HCT116 (cell line): ENCODE measurements around the gene EML4. TPM values are rescaled to one million over a fixed set of nuclear protein-coding genes. Genes with fewer than 3 reads are reported as not detected.
"Not testable (repeated sequence)": the region's sequence is repeated elsewhere in the genome, so short reads cannot be mapped to it uniquely, and the experiment has no call there.

Source experiments
- ATAC-seq: fragments of 200-7000 bp; cut with Tn5 transposase; 2 replicates; pipeline ENCODE4 v1.9.1; 2020; ENCODE audit warnings: mild to moderate bottlenecking, moderate library complexity
- BruUV-seq: library from RNA; stranded (reverse); fragments of 400-500 nt; replicated peaks from 2 replicates; lab custom pipeline; 2021; lab: Mats Ljungman, UMichigan
- CTCF ChIA-PET: fragments of 300-600 bp; sonication (Branson Sonifier 250); formaldehyde crosslinking; loops from one replicate; lab custom pipeline; 2021; ENCODE audit warnings: antibody characterized with exemption; lab: Charles Lee
- POLR2A ChIA-PET: fragments of 300-600, 350-600 bp; sonication (Branson Sonifier 250); formaldehyde crosslinking; loops from one replicate; lab custom pipeline; 2021; ENCODE audit warnings: antibody characterized with exemption; lab: Charles Lee
- RAD21 ChIA-PET, 2 experiments: fragments of 300-600 bp; sonication (Branson Sonifier 250); formaldehyde crosslinking; loops; one replicate each; lab custom pipeline; 2023; ENCODE audit warnings: low total read pairs in 2 of 2; ENCODE audit not compliant: uncharacterized antibody in 2 of 2, unreplicated experiment in 2 of 2, low non-redundant PET in 1 of 2; lab: Charles Lee
- DNase-seq: peaks from one replicate; pipeline ENCODE4 v3.0.0-alpha.2; 2010; ENCODE audit warnings: low read depth, low spot score
- H2AFZ ChIP-seq: fragments of 200-600 bp; shearing (Covaris generic), sonication (generic); 2 replicates; pipeline ENCODE4 v1.6.1; 2017; ENCODE audit warnings: low read depth, mixed run types, mixed read lengths, antibody characterized with exemption, low read length; ENCODE audit not compliant: poor library complexity, severe bottlenecking
- H3K27ac ChIP-seq: 2 replicates; pipeline ENCODE4 v1.5.1; 2012; ENCODE audit warnings: low read depth, low read length
- H3K27me3 ChIP-seq: fragments of 200-600 bp; sonication (generic); 2 replicates; pipeline ENCODE4 v1.6.1; 2016; ENCODE audit warnings: mixed run types, low read length, mixed read lengths; ENCODE audit not compliant: insufficient read depth
- H3K36me3 ChIP-seq, 2 experiments: fragments of 200-500 bp in 1 of 2; fragments of 200-600 bp in 1 of 2; sonication (Bioruptor generic) in 1 of 2; sonication (generic) in 1 of 2; 2 replicates each; pipeline versions ENCODE4 v1.5.1 to v1.6.1; 2014 to 2016; ENCODE audit warnings: low read length in 2 of 2, inconsistent platforms in 1 of 2, mixed read lengths in 1 of 2, mixed run types in 1 of 2; ENCODE audit not compliant: insufficient read depth in 2 of 2, control insufficient read depth in 1 of 2
- H3K4me1 ChIP-seq, 2 experiments: fragments of 200-600 bp in 1 of 2; sonication (generic) in 1 of 2; 2 replicates each; pipeline versions ENCODE4 v1.5.1 to v1.6.1; 2012 to 2017; ENCODE audit warnings: low read length in 2 of 2, inconsistent platforms in 1 of 2, mild to moderate bottlenecking in 1 of 2, mixed read lengths in 1 of 2, mixed run types in 1 of 2, moderate library complexity in 1 of 2; ENCODE audit not compliant: insufficient read depth in 2 of 2, control insufficient read depth in 1 of 2
- H3K4me2 ChIP-seq: fragments of 200-600 bp; sonication (generic); 2 replicates; pipeline ENCODE4 v1.6.1; 2017; ENCODE audit warnings: mixed run types, low read length, mixed read lengths
- H3K4me3 ChIP-seq, 2 experiments: fragments of 200-600 bp in 1 of 2; sonication (generic) in 1 of 2; replicated peaks in 1 of 2; 2 replicates each; pipeline ENCODE4 v1.5.1; 2011 to 2016; ENCODE audit warnings: low read length in 2 of 2, control low read depth in 1 of 2, low read depth in 1 of 2, mild to moderate bottlenecking in 1 of 2, mixed read lengths in 1 of 2, mixed run types in 1 of 2
- H3K79me2 ChIP-seq: fragments of 200-600 bp; sonication (generic); 2 replicates; pipeline ENCODE4 v1.6.1; 2017; ENCODE audit warnings: mild to moderate bottlenecking, mixed run types, low read length, moderate library complexity, mixed read lengths; ENCODE audit not compliant: insufficient read depth
- H3K9ac ChIP-seq: fragments of 200-600 bp; sonication (generic); 2 replicates; pipeline ENCODE4 v1.6.1; 2016; ENCODE audit warnings: low read length, mixed read lengths
- H3K9me2 ChIP-seq: fragments of 200-600 bp; sonication (generic), shearing (Covaris generic); 2 replicates; pipeline ENCODE4 v1.6.1; 2017; ENCODE audit warnings: mixed run types, mild to moderate bottlenecking, moderate library complexity; ENCODE audit not compliant: insufficient read depth
- H3K9me3 ChIP-seq, 2 experiments: fragments of 200-500 bp in 1 of 2; fragments of 200-600 bp in 1 of 2; sonication (Bioruptor generic) in 1 of 2; sonication (generic) in 1 of 2; 2 replicates each; pipeline ENCODE4 v1.6.1; 2014 to 2017; ENCODE audit warnings: low read length in 2 of 2, mixed read lengths in 2 of 2, inconsistent platforms in 1 of 2, low read depth in 1 of 2, mild to moderate bottlenecking in 1 of 2, mixed run types in 1 of 2, moderate library complexity in 1 of 2; ENCODE audit not compliant: control insufficient read depth in 1 of 2, insufficient read depth in 1 of 2
- H4K20me1 ChIP-seq: fragments of 200-600 bp; sonication (generic), shearing (Covaris generic); 2 replicates; pipeline ENCODE4 v1.6.1; 2017; ENCODE audit warnings: mixed run types, mild to moderate bottlenecking, moderate library complexity; ENCODE audit not compliant: insufficient read depth
- CBX3 ChIP-seq: IDR thresholded peaks from 2 replicates; pipeline ENCODE4 v1.6.1; 2012; ENCODE audit warnings: low read depth
- EGR1 ChIP-seq: IDR thresholded peaks from 2 replicates; pipeline ENCODE4 v1.6.1; 2012; ENCODE audit warnings: low read depth
- ELF1 ChIP-seq: IDR thresholded peaks from 2 replicates; pipeline ENCODE4 v1.6.1; 2012; ENCODE audit warnings: low read depth, borderline replicate concordance
- JUND ChIP-seq: IDR thresholded peaks from 2 replicates; pipeline ENCODE4 v1.6.1; 2012
- SIN3A ChIP-seq: IDR thresholded peaks from 2 replicates; pipeline ENCODE4 v1.6.1; 2012; ENCODE audit warnings: low read depth
- SP1 ChIP-seq: IDR thresholded peaks from 2 replicates; pipeline ENCODE4 v1.6.1; 2012; ENCODE audit warnings: low read depth
- SRF ChIP-seq: IDR thresholded peaks from 2 replicates; pipeline ENCODE4 v1.6.1; 2012; ENCODE audit warnings: low read depth
- YY1 ChIP-seq: IDR thresholded peaks from 2 replicates; pipeline ENCODE4 v1.6.1; 2011; ENCODE audit warnings: low read length, low read depth, moderate library complexity, mild to moderate bottlenecking; ENCODE audit not compliant: insufficient replicate concordance; ENCODE audit errors: extremely low read depth
- ZBTB33 ChIP-seq: IDR thresholded peaks from 2 replicates; pipeline ENCODE4 v1.6.1; 2011; ENCODE audit warnings: mild to moderate bottlenecking, low read length, moderate library complexity; ENCODE audit not compliant: insufficient replicate concordance; ENCODE audit errors: extremely low read depth
- intact Hi-C: fragments of 100-400 bp; cut with micrococcal nuclease; formaldehyde crosslinking; loops from 2 replicates; pipeline ENCODE4 v1.10.0; 2022
- total RNA-seq: library from RNA; stranded (reverse); gene quantifications from one replicate; pipeline ENCODE4 v1.2.1, GENCODE V29; 2021; ENCODE audit not compliant: unreplicated experiment
- TF ChIP-seq, protein P1 (sequence below): IDR thresholded peaks from 2 replicates; pipeline ENCODE4 v1.6.1; 2012; ENCODE audit warnings: low read depth

EML4 gene
- total RNA-seq, 1 experiment from 2014 or later: 53.5 TPM

- TF ChIP-seq SP1: no peak
- no peak for TF ChIP-seq CBX3
- TF ChIP-seq EGR1: no peak
- TF ChIP-seq, all 23 proteins: peak for 0
These were observed 45.0 kb upstream of the EML4 start (continued) for GRCh38 chr2:42124011-42124785.

DNA sequence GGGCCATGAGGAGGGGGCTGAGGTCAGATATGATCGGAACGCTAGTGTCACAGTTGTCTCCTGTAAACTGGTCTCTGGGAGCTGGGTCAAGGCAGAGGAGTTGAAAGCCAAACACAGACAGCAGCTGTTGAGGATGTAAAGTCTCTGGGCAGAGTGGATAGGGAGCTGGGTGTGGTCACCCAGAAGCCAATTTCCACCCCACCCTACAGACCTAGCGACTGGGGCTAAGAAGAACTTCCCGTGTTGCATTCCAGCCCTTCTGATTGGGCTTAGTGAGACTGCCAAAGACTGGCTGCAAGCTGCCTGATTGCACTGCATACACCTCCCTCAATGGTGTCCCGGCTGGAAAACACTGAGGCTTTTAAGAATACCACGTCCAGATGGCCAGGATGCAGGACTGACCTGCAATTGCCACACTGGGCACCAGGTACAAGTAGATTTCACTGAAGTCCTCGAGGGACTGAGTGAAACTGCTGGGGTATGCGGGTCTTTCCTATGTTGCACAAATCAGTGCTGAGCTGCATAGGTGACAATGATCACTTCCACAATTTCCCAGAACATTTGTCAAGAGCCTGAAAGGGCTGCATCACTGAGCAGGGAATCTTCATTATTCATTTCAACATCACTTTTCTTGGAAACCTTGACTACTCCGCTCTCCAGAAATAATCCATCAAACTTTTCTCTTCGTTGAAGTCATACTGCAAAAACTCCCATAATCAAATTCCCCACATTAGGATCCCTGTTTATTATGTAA lies 43.1 kb upstream of the EML4 start:
- ChIA-PET POLR2A (no interaction called here), CTCF (no interaction called here), RAD21 (no interaction called here)
- H3K9me2 ChIP-seq: no peaks in the 10 kb centered on the region
- H4K20me1 ChIP-seq: no peaks in the 10 kb centered on the region
- ATAC-seq (peak; percentile 54), DNase-seq (no peak)
- H3K27me3 ChIP-seq: no peaks in the 10 kb centered on the region; the same call in 1 of the 2 replicates
- H3K36me3 ChIP-seq: no peaks in the 10 kb centered on the region
- no peak overlapping the region for H3K9ac ChIP-seq
- H2AFZ ChIP-seq: no peak overlapping the region
- H3K4me3 ChIP-seq: no peak overlapping the region
- intact Hi-C loops: no loop called here
- H3K4me1 ChIP-seq: peaks cover 0 to 8% of the 10 kb centered on the region in 2 experiments; a peak in 2 of 4 replicates
- no peak for TF ChIP-seq SRF
- no peak for TF ChIP-seq JUND
- no peak for TF ChIP-seq YY1
- TF ChIP-seq, protein P1, sequence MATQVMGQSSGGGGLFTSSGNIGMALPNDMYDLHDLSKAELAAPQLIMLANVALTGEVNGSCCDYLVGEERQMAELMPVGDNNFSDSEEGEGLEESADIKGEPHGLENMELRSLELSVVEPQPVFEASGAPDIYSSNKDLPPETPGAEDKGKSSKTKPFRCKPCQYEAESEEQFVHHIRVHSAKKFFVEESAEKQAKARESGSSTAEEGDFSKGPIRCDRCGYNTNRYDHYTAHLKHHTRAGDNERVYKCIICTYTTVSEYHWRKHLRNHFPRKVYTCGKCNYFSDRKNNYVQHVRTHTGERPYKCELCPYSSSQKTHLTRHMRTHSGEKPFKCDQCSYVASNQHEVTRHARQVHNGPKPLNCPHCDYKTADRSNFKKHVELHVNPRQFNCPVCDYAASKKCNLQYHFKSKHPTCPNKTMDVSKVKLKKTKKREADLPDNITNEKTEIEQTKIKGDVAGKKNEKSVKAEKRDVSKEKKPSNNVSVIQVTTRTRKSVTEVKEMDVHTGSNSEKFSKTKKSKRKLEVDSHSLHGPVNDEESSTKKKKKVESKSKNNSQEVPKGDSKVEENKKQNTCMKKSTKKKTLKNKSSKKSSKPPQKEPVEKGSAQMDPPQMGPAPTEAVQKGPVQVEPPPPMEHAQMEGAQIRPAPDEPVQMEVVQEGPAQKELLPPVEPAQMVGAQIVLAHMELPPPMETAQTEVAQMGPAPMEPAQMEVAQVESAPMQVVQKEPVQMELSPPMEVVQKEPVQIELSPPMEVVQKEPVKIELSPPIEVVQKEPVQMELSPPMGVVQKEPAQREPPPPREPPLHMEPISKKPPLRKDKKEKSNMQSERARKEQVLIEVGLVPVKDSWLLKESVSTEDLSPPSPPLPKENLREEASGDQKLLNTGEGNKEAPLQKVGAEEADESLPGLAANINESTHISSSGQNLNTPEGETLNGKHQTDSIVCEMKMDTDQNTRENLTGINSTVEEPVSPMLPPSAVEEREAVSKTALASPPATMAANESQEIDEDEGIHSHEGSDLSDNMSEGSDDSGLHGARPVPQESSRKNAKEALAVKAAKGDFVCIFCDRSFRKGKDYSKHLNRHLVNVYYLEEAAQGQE: no peak
- TF ChIP-seq ELF1: no peak
- no peak for TF ChIP-seq ZBTB33
- TF ChIP-seq SIN3A: no peak
- H3K9me3 ChIP-seq: peaks cover 0 to 3% of the 10 kb centered on the region in 2 experiments; a peak in 1 of 4 replicates
- H3K27ac ChIP-seq: no peak overlapping the region
- no peak overlapping the region for H3K4me2 ChIP-seq
- H3K79me2 ChIP-seq: no peaks in the 10 kb centered on the region
- no TSS peak for BruUV-seq

DNA sequence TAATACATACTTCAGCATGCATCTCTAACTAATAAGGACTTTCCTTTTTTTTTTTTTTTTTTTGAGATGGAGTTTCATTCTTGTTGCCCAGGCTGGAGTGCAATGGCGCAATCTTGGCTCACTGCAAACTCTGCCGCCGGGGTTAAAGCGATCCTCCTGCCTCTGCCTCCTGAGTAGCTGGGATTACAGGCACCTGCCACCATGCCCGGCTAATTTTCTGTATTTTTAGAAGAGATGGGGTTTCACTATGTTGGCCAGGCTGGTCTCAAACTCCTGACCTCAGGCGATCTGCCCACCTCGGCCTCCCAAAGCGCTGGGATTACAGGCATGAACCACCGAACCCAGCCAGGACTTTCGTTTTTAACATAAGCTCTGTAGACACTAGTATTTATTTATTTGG lies 42.3 kb upstream of the EML4 start:
- H3K79me2 ChIP-seq, ATAC-seq, H3K9ac ChIP-seq, POLR2A ChIA-PET, H3K4me1 ChIP-seq, intact Hi-C loops, H3K4me2 ChIP-seq, BruUV-seq, DNase-seq, H3K9me3 ChIP-seq, H3K36me3 ChIP-seq, H3K4me3 ChIP-seq, H3K27me3 ChIP-seq, H4K20me1 ChIP-seq, H3K27ac ChIP-seq, H3K9me2 ChIP-seq, H2AFZ ChIP-seq, RAD21 ChIA-PET: not testable (repeated sequence)
- CTCF ChIA-PET: interaction anchor here (0.7 to 0.9 kb wide), 2 partner anchors 30 to 356 kb away, joined by 3 read pairs; no protein-coding TSS in a partner anchor
